ENCODE results near the gene KCNN3.

KCNN3 gene

DNA sequence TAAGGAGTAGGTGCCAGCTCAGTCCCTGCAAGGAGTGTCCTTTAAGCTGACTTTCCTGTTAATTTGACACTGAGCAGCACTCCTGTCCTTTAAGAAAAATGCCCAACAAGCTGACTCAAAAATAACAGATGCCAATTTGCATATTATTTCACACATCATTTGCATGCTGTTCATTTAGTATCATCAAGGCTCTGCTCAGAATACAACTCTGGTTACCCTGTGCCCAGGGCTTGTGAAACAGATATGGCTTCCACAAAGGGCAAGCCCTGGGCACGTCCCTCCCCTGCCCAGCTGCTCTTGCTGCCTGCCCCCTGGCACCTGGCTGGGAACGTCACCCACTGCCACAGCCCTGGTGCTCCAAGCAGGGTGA is 10.3 kb downstream of the KCNN3 start:
- no peak for DNase-seq

DNA sequence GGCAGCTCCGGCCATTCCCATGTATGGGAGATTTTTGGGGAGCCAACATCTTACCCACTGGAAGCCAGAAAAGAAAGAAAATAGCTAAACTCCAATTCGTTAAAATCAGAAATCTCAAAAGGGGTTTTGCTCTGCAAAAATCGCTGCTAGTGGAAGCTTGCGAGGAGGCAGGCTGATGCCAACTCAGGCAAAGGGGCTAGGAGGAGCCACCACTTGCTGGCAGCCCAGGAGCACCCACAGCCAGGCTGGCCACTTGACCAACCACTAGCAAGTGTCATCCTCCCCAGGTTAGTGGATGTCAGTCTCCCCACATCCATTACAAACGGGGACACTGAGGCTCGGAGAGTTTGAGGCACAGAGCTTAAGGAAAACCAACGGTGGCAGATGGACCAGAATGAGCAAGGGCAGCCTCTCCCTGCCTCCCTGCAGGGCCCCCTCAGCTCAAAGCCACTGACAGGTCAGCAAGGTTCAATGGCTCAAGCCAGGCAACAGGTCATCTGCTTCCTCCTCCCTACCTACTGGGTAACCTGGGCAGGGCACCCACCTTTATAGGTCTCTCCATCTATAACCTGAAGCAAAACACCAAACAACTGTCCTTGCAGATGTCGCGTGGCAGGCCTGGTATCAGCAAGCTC is 10.8 kb downstream of the KCNN3 start:
- DNase-seq = no peak

- DNase-seq = no peak
These were observed 12.5 kb downstream of the KCNN3 start for GRCh38 chr1:154857441-154858215.

DNA sequence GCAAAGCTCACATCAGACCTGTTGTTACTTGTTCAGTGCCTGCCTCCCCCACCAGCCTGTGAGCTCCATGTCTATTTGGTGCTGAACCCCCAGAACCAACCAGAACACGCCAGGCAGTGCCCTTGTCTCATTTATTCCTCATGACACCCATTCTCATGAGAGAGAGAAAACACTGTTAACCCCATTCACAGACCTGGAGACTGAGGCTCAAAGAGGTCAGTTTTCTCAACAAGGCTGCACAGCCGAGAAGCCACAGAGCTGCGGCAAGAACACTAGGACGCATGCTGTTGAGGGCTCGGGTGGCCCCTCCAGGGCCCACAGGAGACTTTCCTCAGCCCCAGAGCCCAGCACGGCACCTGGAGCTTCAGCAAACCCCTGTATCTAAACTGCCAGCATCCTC is 13.1 kb downstream of the KCNN3 start:
- no peak for DNase-seq

DNA sequence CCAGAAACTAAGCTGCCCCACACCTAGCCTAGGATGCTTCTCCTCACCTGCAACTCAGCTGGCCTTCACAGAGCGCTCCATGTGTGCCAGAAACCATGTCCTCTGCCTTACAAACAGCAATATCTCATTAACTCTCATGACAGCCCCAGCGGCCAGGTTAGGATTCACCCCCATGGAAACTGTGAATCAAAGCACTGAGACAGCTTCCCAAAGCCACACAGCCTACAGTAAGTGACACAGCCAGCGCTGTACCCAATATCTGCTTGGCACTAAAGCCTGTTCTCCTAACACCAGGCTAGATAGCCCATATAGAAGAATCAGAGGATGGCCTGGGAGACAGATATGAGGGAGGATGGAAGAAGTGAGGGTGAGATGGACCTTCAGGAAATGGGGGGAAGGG is 13.5 kb downstream of the KCNN3 start:
- no peak for DNase-seq

DNA sequence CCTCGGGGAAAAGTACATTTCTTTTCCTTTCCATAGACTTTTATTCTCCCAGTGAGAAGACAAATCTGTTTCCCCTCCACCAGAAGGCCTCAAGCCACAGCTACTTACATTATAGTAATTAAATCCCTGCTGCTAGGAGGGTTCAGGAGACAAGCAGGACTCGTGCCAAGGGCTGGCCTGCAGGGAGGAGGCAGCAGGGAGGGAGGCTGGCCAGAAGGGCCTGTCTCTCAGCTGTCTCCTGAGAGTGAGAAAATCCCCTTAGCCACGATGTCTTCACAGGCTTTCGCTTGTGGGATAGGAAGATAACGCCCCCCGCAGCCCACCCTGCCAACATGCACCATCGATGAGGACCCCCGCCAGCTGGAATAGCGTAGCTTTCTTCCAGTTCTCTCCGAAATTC is 14.0 kb downstream of the KCNN3 start:
- no peak for DNase-seq

DNA sequence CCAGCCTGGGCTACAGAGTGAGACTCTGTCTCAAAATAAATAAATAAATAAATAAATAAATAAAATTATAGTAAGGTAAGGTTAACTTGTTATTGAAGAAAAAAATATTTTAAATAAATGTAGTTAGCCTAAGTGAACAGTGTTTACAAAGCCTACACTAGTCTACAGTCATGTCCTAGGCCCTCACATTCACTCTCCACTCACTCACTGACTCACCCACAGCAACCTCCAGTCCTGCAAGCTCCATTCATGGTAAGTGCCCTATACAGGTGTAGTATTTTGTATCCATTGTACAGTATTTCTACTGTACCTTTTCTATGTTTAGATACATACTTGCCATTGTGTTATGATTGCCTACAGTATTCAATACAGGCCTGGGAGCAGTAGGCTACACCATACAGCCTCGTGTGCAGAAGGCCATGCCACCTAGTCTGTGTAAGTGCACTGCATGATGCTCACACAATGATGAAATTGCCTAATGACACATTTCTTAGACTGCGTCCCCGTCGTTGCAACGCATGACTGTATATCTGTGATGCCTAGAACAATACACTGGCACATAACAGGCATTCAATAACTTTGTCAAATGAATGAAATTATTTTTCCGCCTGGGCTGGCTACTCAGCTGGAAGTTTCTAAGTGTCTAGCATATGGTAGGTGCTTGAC is 14.8 kb downstream of the KCNN3 start:
- DNase-seq = no peak

DNA sequence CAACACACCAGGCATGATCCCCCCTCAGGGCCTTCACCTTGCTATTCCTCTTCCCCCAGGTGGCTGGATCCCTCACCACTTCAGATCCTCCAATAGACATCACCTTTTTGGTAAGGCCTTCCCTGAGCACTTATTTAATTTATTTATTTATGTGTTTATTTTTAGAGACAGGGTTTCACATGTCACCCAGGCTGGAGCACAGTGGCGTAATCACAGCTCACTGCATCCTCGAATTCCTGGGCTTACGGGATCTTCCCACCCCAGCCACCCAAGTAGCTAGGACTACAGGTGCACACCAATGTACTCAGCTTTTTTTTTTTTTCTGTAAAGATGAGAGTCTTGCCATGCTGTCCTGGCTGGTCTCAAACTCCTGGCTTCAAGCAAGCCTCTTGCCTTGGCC is 17.2 kb downstream of the KCNN3 start:
- no peak for DNase-seq

DNA sequence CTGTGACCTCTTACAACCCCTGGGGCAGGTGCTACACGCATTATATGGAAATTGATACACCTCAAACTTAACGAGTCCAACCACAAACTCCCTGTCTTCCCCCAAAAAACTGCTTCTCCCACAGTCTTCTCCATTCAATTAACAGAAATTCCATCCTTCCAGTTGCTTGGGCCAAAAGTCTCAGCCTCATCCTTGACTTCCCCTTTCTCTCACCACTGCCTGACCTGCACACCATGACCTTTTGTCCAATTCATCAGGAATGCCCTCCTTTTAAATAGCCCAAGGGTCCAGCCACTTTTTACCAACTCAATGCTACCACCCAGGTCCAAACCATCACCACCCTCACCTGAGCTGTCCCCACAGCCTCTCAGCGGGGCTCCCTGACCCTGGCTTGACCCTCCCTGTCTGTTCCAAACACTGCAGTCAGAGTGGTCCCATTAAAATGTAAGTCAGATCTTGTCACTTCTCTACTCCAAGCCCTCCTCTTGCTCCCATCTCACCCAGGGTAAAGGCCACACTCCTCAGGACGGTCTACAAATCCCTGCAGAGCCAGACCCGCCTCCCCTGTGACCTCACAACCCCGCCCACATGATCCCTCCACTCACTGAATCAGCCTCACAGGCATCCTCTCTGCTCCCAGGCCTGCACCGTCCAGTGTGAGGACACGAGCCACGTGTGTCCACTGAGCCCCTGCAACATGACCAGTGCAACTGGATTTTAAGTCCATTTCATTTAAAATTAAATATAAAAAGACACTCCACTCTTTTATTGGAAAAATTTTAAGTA is 18.5 kb downstream of the KCNN3 start:
- DNase-seq = no peak

- no peak for DNase-seq
These were observed 20.4 kb downstream of the KCNN3 start for GRCh38 chr1:154849645-154850131.

GRCh38 chr1:154848983-154849382 is 21.1 kb downstream of the KCNN3 start:
- DNase-seq = no peak

- DNase-seq = no peak
These were observed 22.2 kb downstream of the KCNN3 start for GRCh38 chr1:154847891-154848290.

DNA sequence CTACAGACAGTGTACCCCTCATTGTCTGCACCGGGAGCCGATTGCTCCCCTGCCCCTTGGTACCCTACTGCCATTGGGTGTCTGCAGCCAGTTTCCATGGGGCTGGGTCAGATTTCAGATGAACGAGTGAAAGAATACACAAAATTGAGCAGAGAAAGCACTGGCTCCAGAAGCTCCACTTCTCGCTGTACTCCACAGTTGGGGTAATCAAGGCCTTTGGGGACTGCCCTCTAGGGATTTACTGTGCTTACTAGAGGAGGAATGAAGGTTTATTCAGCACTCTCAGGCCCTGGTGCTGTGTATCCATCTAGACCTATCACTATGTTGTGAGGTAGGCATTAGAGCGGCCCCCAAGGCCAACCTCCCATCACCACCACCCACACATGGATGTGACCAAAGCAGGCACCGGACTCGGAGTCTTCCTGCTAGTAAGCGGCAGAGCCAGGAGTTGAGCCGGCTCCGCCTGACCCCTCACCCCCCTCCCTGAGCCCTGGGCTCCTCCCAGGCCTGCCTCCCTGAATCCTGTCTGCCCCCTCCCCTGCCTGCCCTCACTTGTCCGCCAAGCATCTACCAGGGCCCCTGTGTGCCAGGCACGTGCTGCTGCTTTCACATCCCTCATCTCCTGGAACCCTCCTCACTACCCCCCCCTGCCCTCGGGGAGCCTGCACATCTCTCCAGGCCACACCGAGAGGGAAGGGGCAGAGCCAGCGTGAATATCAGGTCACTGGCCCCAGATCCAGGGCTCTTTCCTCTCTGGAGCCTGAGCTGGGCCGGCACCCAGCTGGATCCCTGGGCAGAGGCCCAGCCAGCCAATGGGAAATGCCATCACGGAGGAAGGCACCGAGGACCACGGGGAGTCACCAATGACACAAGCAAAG is 23.3 kb downstream of the KCNN3 start:
- no peak for DNase-seq

DNA sequence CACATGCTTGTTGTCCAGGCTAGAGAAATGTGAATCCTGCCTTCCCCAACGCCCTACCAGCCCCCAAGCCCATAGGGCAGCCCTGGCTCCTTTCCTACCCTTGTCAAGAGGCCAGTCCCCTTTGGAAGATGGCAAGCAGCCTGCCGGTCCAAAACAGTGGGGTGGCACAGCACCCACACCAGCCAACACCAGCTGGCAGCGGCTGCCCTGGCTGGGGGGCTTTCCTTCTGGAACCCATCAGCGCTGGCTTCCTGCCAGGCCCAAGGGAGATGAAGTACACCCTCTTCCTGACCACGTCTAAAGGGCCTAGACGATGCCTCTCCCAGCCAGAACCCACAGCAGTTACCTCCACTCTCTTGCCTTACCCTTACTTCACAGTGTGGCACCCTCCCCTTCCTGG is 24.2 kb downstream of the KCNN3 start:
- no peak for DNase-seq

DNA sequence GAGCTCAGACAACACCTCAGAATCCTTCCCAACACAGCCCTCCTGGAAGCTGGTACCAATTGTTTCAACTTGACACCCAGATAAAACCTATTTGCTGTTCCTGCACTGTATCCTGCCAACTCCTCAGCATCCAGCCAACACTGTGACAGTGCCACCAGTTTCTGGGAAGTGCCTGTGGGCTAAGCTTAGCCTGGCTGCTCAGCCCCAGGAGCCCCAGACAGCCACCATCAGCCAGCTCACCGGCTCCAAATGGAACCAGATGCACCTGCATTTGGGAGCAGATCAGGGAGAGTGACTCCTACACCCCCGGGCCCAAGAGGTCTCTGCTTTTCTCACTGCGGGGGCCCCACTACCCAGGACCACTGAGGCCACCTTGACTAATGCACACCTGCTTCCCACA is 24.9 kb downstream of the KCNN3 start:
- no peak for DNase-seq

DNA sequence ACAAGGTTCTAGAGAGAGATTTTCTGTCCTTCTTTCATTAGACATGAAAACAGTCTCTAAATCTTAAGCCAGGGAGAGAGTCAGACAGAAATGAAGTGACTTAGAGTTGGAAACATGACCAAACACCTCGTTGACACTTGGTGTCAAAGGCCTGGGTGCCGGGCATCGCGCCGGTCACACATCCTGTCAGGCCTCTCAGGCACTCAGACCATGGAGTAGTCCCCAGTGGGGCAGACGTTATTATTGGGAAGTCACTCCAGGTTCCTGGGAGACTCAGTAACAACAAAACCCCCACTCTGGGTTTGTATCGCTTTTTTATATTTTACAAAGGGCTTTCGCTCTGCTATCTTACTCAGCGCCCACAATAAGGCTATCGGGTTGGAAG is 25.8 kb downstream of the KCNN3 start:
- DNase-seq = no peak

GRCh38 chr1:154843636-154844296 is 26.3 kb downstream of the KCNN3 start:
- DNase-seq = no peak

- DNase-seq = no peak
These were observed 27.4 kb downstream of the KCNN3 start for GRCh38 chr1:154842635-154843034.

DNA sequence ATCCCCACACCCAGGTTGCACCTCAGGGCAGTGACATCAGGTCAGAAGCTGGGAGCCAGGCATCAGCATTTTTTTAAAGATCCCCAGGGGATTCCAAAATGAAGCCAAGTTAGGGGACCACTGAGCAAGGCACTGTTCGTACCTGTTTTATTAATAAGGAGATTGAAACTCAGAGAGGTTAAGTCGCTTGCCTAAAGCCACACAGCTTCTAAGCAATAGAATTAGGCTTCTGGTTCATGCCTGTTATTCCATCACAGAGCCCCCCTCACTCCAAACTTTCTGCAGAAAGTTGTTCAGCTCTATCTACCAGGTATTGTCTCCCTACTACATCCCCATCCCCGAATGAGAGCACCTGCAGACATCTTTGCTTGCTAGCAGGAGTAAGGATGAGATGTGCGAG is 28.7 kb downstream of the KCNN3 start:
- no peak for DNase-seq

DNA sequence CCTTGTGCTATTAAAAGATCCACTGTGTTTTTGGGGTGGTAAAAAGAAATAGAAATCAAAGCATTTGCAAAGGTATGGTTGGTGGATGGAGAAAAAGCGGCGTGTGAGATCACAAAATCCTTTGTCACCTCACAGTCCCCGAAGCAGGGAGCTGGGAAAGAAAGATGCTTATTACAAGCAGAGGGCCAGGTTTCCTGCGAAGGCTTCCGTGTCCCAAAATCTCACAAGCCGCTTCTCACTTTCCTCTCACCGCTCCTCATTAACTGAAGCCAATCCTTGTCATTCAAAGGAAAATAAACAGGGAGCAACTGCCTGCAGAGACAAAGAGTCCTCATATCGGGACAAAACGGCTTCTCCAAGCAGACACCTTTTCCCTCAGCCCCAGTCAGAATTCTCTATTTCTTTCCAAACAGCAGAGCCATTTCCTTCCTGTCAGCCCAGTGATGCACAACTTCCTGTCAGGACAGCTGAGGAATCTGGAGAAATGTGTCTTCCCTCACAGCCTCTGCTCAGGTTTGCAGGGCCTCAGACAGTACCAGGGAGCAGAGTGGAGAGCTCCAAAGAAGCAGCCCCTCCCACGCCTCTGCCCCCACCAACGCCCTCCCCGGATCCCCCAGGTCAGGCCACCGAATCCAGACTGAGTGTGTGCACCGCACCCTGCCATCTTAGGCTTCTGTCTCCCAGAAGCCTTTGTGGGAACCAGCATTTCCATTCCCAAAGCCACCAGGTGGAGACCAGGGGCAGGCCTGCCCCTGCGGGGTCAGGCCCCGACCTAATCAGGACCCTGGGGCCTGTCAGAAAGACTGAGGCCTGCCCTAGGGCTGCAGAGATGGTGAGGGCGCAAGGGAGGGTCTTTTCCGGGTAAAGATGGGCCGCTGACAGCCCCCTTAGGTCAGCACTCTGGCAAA is 29.6 kb downstream of the KCNN3 start:
- no peak for DNase-seq

DNA sequence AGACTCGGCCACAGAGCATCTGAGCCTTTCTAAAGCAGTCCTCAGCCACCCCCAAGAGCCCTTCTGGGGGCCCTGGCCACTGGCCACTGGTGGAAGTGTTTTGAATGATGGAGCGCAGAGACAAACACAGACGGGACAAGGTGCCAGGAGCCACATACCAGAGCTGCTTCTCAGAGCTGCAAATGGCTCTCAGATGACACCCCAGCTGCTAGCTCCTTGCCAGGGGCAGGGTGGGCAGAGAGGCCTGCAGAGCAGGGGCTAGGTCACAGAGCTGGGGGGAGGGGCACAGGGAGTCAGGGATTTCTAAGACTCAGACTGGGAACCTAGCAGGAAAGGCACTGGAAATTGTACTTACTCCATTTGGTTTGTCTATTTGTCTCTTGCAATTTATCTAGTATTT is 30.4 kb downstream of the KCNN3 start:
- DNase-seq = no peak

Data from T-helper 9 cell (primary cell).